Measurements from ENCODE around the gene H2BK1.

DNA sequence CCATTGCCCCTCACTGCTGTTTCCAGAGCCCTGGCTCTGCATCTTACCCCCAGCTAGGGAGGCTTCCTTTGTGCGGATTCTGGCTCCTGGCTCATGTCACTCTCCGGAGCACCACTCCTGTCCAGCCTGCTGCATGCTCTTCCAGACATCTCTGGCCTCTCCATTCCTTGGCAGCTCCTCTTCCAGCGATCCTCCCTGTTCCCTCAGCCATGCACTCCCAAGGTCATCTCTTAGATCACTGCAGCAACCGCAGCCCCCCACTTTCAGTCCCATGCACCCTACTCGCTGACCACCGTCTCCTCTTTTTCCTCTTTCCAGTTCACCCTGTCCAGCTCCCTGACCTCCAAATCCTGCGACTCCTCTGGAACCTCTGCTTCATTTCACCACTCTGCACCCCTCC lies 45.1 kb upstream of the H2BK1 start:
- TF ChIP-seq, protein P1, sequence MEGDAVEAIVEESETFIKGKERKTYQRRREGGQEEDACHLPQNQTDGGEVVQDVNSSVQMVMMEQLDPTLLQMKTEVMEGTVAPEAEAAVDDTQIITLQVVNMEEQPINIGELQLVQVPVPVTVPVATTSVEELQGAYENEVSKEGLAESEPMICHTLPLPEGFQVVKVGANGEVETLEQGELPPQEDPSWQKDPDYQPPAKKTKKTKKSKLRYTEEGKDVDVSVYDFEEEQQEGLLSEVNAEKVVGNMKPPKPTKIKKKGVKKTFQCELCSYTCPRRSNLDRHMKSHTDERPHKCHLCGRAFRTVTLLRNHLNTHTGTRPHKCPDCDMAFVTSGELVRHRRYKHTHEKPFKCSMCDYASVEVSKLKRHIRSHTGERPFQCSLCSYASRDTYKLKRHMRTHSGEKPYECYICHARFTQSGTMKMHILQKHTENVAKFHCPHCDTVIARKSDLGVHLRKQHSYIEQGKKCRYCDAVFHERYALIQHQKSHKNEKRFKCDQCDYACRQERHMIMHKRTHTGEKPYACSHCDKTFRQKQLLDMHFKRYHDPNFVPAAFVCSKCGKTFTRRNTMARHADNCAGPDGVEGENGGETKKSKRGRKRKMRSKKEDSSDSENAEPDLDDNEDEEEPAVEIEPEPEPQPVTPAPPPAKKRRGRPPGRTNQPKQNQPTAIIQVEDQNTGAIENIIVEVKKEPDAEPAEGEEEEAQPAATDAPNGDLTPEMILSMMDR (IDR thresholded peaks at IDR 0.05) = no peak
- TF ChIP-seq POLR2AphosphoS5 (IDR thresholded peaks at IDR 0.05) = no peak
- no peak for TF ChIP-seq POLR2A (IDR thresholded peaks at IDR 0.05)
